ENCODE results near the gene SCNM1. TPM values are rescaled to one million over a fixed set of nuclear protein-coding genes. Genes with fewer than 3 reads are reported as not detected.
A peak's percentile ranks its signal among the peaks of the same experiment; 100 is the strongest.

The SCNM1 gene
- total RNA-seq, 1 donor from 2014 or later, result 19.7 TPM

DNA sequence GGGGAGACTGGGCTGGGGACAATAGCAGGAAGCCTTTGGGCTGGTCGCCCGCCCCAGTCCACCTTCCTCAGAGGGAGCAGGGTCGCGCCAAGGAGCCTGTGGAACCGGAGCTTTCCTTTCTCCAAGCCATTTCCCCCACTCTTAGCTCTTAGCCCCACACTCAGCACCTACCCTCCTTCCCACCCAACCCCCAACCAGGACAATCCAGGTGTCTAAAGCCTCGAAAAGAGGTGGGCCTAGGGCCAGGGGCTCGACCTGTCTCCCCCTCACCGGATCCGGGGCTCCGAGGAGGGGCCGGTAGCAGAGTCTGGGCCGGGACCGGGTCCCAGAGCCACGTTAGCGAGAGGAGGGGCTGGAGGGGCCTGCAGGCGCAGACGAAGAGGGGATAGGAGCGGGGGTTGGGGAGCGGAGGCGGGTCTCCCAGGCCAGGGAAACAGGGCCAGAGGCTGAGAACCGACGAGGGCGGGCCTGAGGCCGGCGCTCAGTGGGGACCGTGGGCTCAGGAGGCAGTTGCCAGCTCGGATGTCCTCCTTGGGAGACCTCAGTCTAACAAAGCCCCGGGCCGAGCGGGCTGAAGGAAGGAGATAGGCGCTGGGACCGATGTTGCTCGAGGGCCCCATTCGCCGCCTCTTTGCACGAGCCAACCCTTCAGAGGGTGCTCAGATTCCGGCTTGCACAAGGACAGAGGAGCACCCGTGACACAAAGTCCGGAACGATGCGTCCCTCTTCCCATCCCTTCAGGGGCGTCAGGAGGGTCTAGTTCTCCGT is 20.5 kb upstream of the SCNM1 start:
- DNase-seq (ENCODE audit: low read depth) (no peak), FAIRE-seq (no peak)
- H3K27me3 ChIP-seq (ENCODE audit: control insufficient read depth, insufficient read depth, low read length), result peaks cover 2% of the 10 kb centered on the region
- TF ChIP-seq, protein P1, sequence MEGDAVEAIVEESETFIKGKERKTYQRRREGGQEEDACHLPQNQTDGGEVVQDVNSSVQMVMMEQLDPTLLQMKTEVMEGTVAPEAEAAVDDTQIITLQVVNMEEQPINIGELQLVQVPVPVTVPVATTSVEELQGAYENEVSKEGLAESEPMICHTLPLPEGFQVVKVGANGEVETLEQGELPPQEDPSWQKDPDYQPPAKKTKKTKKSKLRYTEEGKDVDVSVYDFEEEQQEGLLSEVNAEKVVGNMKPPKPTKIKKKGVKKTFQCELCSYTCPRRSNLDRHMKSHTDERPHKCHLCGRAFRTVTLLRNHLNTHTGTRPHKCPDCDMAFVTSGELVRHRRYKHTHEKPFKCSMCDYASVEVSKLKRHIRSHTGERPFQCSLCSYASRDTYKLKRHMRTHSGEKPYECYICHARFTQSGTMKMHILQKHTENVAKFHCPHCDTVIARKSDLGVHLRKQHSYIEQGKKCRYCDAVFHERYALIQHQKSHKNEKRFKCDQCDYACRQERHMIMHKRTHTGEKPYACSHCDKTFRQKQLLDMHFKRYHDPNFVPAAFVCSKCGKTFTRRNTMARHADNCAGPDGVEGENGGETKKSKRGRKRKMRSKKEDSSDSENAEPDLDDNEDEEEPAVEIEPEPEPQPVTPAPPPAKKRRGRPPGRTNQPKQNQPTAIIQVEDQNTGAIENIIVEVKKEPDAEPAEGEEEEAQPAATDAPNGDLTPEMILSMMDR (IDR thresholded peaks at IDR 0.05; ENCODE audit: insufficient read depth, low read length, severe bottlenecking), result no peak
- H3K4me3 ChIP-seq (ENCODE audit: low read depth, low read length), result peak overlapping the region; percentile 63
- no peaks in the 10 kb centered on the region for H3K36me3 ChIP-seq (ENCODE audit: control insufficient read depth, insufficient read depth, low read length)

GRCh38 chr1:151146072-151146411 is 19.9 kb upstream of the SCNM1 start:
- no peak for FAIRE-seq

GRCh38 chr1:151146412-151147131 is 19.4 kb upstream of the SCNM1 start, which contains the start of gene SEMA6C:
Gene SEMA6C (minus strand): TSS chr1:151146631. CDS start chr1:151142621, 4,010 bp downstream.
- Histone ChIP-seq H3K27me3 (ENCODE audit: control insufficient read depth, insufficient read depth, low read length) (peaks cover 2% of the 10 kb centered on the region), H3K4me3 (ENCODE audit: low read depth, low read length) (peak within 1 kb of the TSS; percentile 63), H3K36me3 (ENCODE audit: control insufficient read depth, insufficient read depth, low read length) (no peaks in the 10 kb centered on the region)
- DNase-seq (ENCODE audit: low read depth), result peak; percentile 81
- no peak for FAIRE-seq
- TF ChIP-seq, protein P1 (IDR thresholded peaks at IDR 0.05; ENCODE audit: insufficient read depth, low read length, severe bottlenecking), result no peak

More at GRCh38 chr1:151146072-151146411, 19.9 kb upstream of the SCNM1 start:
- no peak for DNase-seq (ENCODE audit: low read depth)
- Histone ChIP-seq H3K27me3 (ENCODE audit: control insufficient read depth, insufficient read depth, low read length) (peaks cover 2% of the 10 kb centered on the region), H3K4me3 (ENCODE audit: low read depth, low read length) (peak overlapping the region; percentile 63), H3K36me3 (ENCODE audit: control insufficient read depth, insufficient read depth, low read length) (no peaks in the 10 kb centered on the region)
- TF ChIP-seq, protein P1 (IDR thresholded peaks at IDR 0.05; ENCODE audit: insufficient read depth, low read length, severe bottlenecking), result no peak

- FAIRE-seq (no peak), DNase-seq (ENCODE audit: low read depth) (peak; percentile 62)
- Histone ChIP-seq H3K36me3 (ENCODE audit: control insufficient read depth, insufficient read depth, low read length) (no peaks in the 10 kb centered on the region), H3K4me3 (ENCODE audit: low read depth, low read length) (peak overlapping the region; percentile 63), H3K27me3 (ENCODE audit: control insufficient read depth, insufficient read depth, low read length) (peaks cover 2% of the 10 kb centered on the region)
- TF ChIP-seq, protein P1 (IDR thresholded peaks at IDR 0.05; ENCODE audit: insufficient read depth, low read length, severe bottlenecking), result no peak
These were observed 18.8 kb upstream of the SCNM1 start for GRCh38 chr1:151147132-151147503.

DNA sequence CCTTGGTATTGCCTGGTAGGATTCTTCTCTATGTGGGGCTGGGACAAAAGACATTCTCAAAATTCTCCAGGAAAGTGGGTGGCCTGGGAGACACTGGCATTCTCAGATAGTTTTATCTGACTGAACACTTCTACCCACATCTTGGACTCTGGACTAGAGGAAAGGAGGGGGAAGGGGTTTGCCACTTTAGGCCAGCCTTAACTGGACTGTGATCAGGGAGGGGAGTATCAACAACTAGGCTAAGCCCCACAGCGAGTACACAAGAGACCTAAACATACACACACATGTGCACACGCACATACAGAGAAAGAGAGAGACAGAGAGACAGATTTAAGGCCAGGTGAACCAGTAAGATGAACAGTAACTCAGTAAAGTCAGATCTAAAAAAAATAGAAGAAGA is 18.3 kb upstream of the SCNM1 start:
- Histone ChIP-seq H3K36me3 (ENCODE audit: control insufficient read depth, insufficient read depth, low read length) (no peaks in the 10 kb centered on the region), H3K4me3 (ENCODE audit: low read depth, low read length) (no peak overlapping the region), H3K27me3 (ENCODE audit: control insufficient read depth, insufficient read depth, low read length) (peaks cover 2% of the 10 kb centered on the region)
- no peak for FAIRE-seq
- TF ChIP-seq, protein P1 (IDR thresholded peaks at IDR 0.05; ENCODE audit: insufficient read depth, low read length, severe bottlenecking), result no peak
- no peak for DNase-seq (ENCODE audit: low read depth)
